NCI-H2081 (cell line): ENCODE measurements around the gene EFNA4.
A peak's percentile ranks its signal among the peaks of the same experiment; 100 is the strongest.
"Not testable (repeated sequence)": the region's sequence is repeated elsewhere in the genome, so short reads cannot be mapped to it uniquely, and the experiment has no call there.

Experiments
- DNase-seq, 2 experiments: peaks; one replicate each; lab custom pipeline; 2025; lab: John Stamatoyannopoulos, UW

EFNA4 gene

GRCh38 chr1:155086856-155087535, 23.5 kb downstream of the EFNA4 start:
- DNase-seq, result no peak

DNA sequence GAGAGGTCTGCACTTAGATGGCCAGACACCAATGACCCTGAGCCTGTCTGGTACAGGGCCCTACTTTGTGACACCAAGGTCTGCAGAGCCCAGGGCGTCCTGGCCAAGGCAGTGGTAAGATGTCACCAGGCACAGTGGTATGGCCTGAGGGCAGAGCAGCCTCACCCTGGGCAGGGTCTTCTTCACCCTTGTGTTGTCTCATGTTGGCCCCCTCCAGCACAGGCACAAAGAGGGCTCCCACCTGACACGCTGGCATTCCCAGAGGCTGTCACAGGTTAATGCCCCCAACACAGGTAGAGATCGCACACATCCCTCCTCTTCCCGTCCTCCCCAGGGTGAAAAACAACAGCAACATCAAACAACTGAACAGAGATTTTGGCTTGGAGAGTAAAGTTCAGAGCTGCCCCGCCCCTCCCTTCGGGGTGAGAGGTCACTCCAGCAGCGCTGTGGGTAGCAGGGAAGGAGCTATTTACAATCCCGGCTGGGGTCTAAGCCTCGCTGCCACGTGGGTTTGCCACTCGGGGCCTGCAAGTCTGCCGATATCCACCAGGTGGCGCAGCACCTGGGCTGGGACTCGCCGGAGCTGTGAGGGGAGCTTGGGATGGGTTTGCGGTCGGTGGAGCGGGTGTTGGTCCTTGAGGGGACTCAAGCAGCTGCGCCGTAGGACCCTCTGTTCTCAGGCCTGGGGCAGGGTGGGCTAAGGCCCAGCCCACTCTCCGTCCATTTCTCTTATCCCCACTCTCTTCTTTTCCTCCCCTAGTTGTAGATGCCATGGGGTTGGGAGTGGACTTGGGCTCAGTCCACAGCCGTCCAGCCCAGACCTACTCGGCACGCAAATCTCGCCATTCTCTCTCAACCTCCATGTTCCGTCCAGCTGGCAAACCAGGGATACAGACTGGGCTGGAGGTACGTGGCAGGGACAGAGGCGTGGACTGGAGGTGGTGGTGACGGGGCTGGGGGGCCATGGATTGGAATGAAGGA, 27.8 kb downstream of the EFNA4 start:
- peak; percentile 85 to 86 for DNase-seq

- no peak for DNase-seq
These were observed 28.6 kb downstream of the EFNA4 start for GRCh38 chr1:155092131-155092530.

GRCh38 chr1:155092641-155093040, 29.1 kb downstream of the EFNA4 start:
- DNase-seq, result no peak

- DNase-seq, result peak; percentile 40 to 65
These were observed 30.5 kb downstream of the EFNA4 start for GRCh38 chr1:155093911-155094621.

DNA sequence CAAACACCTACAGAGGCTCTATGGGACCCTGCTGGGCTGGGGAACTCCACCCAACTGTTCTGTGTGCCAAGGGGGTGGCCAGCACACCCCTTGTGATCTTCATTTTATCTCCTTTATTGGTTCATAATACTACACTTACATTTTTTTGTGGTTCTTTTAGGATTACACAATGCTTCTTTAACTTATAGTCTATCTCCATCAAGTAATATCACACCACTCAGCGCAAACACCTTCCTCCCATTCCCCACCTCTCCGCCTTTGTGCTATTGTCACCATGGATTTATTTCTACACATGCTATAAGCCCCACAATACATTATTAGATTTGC, 31.0 kb downstream of the EFNA4 start:
- no peak for DNase-seq

- DNase-seq, result no peak
These were observed 35.8 kb downstream of the EFNA4 start for GRCh38 chr1:155099331-155099730.

GRCh38 chr1:155103325-155103724, 39.8 kb downstream of the EFNA4 start:
- DNase-seq, result no peak

DNA sequence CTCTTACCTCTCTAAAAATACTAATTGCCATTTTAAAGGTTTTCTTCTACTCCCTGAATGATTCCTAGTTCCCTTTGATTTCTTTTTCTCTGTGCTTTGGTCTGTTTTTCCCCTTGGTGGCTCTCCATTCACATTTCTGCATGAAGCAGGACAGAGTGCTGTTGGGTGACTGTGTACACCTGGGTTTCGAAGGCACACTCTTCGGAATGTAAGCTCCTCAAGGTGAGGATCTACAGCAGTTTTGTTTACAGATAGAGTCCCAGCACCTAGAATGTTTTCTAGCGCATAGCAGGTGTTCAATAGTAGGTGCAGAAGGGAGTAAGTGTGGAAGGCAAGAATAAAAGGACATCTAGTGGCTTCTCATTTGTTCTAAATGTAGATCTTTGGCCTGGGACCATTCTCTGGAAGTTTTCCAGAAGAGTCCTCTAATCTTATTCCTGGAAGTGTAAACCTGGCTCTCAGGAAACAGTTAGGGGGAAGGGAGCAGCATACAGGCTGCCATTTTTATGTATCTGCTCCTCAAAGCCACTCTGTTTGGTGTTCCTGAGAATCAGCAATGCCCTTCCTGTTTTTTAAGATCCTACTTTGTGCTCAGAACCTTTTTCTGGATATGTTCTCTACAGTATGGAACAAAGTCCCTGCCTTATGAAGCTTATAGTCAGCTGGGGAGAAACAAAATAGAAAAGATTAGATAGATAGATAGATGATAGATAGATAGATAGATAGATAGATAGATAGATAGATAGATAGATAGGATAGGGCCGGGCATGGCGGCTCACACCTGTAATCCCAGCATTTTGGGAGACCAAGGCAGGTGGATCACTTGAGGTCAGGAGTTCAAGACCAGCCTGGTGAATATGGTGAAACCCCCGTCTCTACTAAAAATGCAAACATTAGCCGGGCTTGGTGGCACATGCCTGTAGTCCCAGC, 41.3 kb downstream of the EFNA4 start:
- DNase-seq, result no peak

- no peak for DNase-seq
These were observed 42.1 kb downstream of the EFNA4 start for GRCh38 chr1:155105604-155106011.

GRCh38 chr1:155106862-155107261, 43.3 kb downstream of the EFNA4 start:
- no peak for DNase-seq

DNA sequence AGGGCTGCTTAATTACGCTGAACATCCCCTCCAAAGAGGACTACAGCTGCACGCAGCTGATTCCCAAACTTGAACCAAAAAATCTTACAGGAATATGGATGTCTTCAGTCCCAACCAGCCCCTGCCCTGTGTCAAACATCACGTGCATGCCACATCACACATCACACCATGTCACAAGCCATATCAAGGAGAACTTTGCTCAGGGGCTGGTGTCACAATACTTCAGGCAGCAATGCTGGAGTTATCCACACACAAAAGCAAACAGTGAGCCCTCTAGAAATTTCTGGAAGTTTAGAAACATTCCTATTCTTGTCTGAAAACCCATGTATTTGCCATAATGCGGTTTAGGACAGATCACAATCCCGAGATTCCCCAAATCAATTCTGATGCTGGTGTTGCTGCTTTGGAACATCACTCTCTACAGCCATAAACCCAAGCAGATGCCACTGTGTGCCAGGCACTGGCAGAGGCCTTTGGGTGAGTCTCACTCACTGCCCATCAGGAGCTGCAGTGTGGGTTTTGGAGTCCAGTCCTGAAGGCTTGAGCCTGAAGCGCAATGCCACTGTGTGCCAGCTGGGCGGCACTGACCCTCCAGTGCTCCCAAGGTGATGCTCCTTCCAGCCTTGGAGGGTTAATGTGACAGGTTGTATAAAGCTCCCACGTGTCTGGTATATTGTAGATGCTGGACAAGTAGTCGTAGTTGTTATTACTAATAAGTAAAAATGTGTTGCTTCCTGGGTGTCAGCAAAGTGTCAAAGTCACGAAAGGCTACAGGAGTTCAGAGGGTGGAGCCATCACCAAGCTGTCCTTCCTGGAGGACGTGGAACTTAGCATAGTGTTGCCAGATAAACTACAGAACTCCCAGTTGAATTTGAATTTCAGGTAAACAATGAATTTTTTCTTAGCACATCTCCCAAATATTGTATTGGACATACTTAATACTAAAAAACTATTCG, 44.0 kb downstream of the EFNA4 start:
- DNase-seq, result no peak

DNA sequence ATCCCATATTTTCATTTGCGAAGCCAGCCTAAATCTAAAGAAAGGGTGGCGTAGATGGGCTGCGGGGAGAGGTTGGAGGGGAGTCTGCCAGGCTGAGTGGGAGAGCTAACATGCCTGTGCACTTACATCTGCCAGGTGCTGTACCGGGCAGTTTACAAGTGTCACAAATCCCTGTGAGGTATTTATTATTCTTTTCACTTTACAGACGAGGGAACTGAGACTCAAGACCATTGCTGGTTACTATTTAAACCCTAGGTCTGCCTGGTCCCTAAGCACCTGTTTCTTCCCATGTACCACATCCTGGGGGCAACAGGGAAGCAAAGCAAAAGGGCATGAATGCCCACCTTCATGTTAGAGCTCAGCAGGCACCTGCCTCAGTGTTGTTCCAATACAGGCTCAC, 44.8 kb downstream of the EFNA4 start:
- DNase-seq, result no peak

DNA sequence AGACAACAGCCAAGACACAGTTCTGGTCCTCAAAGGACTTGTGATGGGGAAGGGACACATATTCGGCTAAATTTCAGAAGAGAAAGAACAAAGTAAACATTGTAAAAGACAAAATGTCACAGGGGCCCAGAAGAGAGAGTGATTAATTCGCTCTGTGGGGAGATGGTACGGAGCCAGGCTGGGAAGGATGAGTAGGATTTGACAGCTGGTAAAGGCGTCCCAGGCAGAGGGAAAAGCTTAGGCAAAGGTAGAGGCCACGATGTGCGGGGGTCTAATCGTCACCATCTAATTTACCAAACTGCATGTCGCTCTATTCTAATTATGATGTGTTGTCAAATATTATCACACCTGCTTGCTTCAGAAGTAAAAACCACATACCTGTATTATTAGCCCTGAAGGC, 46.8 kb downstream of the EFNA4 start:
- no peak for DNase-seq

DNA sequence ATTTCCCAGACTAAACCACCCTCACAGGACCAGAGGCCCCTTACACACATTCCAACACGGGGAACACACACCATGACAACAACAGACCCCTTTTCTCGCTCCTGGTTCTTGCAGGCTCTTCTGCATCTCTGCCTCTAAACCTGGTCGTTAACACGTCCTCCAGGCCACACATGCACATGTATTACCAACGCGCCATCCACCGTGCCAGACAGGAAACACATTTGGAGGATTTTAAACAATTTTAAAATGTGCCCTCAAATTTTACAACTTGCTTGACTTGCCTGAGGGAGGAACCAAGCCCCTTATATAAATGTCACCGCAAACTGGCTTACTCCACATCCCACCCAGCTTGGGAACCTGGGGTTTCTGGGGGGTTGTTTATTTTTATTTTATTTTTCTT, 47.3 kb downstream of the EFNA4 start:
- no peak for DNase-seq

- no peak for DNase-seq
These were observed 50.0 kb downstream of the EFNA4 start for GRCh38 chr1:155113450-155113980.

GRCh38 chr1:155116113-155116764, 52.7 kb downstream of the EFNA4 start:
- DNase-seq, result no peak

DNA sequence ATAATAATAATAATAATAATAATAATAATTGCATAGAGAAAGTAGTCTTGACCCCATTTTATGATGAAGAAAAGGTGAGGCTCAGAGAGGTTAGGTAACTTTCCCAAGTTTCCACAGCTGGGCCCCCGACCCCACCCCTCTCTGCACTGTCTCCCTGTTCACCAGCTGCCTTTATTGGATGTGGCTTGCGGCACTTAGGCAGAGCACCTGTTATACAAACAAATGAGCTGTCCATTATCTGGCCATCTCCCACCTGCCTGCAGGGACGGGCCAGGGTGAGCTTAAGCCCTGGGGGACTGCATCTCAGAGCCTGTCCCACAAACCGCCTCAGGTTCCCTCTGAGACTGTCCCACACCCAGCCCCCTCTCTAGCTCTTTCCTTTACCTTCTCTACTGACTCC, 54.1 kb downstream of the EFNA4 start:
- no peak for DNase-seq

DNA sequence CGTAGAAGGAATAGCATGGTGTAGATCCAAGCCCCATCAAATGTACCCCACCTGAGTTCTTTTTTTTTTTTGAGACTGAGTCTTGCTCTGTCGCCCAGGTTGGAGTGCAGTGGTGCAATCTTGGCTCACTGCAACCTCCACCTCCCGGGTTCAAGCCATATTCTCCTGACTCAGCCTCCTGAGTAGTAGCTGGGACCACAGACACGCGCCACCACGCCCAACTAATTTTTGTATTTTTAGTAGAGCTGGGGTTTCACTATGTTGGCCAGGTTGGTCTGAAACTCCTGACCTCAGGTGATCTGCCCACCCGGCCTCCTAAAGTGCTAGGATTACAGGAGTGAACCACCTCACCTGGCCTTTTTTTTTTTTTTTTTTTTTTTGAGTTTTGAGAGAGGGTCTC, 54.5 kb downstream of the EFNA4 start:
- not testable (repeated sequence) for DNase-seq
